ENCODE measurements around the gene WDR91.
A peak's percentile ranks its signal among the peaks of the same experiment; 100 is the strongest.
"Not testable (repeated sequence)": the region's sequence is repeated elsewhere in the genome, so short reads cannot be mapped to it uniquely, and the experiment has no call there.

WDR91 gene

GRCh38 chr7:135175931-135176330, 35.4 kb downstream of the WDR91 start:
- no peak for DNase-seq

- no peak for DNase-seq
Measured at GRCh38 chr7:135174941-135175340, 36.4 kb downstream of the WDR91 start.

- not testable (repeated sequence) for DNase-seq
Measured at GRCh38 chr7:135173916-135174315, 37.4 kb downstream of the WDR91 start.

- DNase-seq = not testable (repeated sequence)
Measured at GRCh38 chr7:135171581-135172291, 39.6 kb downstream of the WDR91 start.

GRCh38 chr7:135170998-135171481, 40.3 kb downstream of the WDR91 start:
- not testable (repeated sequence) for DNase-seq

- DNase-seq = peak; percentile 83
Measured at GRCh38 chr7:135170274-135170997, 40.9 kb downstream of the WDR91 start, which contains the start of gene CYREN. CYREN (minus strand) TSS chr7:135170707; CDS start chr7:135168922, 1,785 bp downstream.

GRCh38 chr7:135169964-135170273, 41.4 kb downstream of the WDR91 start:
- DNase-seq = no peak

GRCh38 chr7:135169141-135169963, 42.0 kb downstream of the WDR91 start:
- DNase-seq = no peak

GRCh38 chr7:135168489-135169140, 42.7 kb downstream of the WDR91 start:
- no peak for DNase-seq

- no peak for DNase-seq
Measured at GRCh38 chr7:135168001-135168400, 43.3 kb downstream of the WDR91 start.

GRCh38 chr7:135167365-135167917, 43.9 kb downstream of the WDR91 start:
- no peak for DNase-seq

GRCh38 chr7:135166338-135166990, 44.9 kb downstream of the WDR91 start:
- DNase-seq = no peak

GRCh38 chr7:135165862-135166261, 45.5 kb downstream of the WDR91 start:
- DNase-seq = no peak

- DNase-seq = no peak
Measured at GRCh38 chr7:135164357-135165061, 46.8 kb downstream of the WDR91 start.

GRCh38 chr7:135162382-135163001, 48.8 kb downstream of the WDR91 start:
- DNase-seq = no peak

- DNase-seq = no peak
Measured at GRCh38 chr7:135161669-135162068, 49.7 kb downstream of the WDR91 start.

GRCh38 chr7:135160858-135161653, 50.3 kb downstream of the WDR91 start:
- no peak for DNase-seq

GRCh38 chr7:135160098-135160857, 51.0 kb downstream of the WDR91 start:
- DNase-seq = no peak

Data from DMS79 (cell line).